HG02678 (cell line): ENCODE measurements around the gene RNF144B.
"Not testable (repeated sequence)": the region's sequence is repeated elsewhere in the genome, so short reads cannot be mapped to it uniquely, and the experiment has no call there.

ENCODE experiments used
- ATAC-seq: cut with Tn5 transposase; IDR thresholded peaks from one replicate; pipeline ENCODE4 v1.9.1; 2021; ENCODE audit warnings: mild to moderate bottlenecking, moderate library complexity; ENCODE audit not compliant: unreplicated experiment

RNF144B gene

DNA sequence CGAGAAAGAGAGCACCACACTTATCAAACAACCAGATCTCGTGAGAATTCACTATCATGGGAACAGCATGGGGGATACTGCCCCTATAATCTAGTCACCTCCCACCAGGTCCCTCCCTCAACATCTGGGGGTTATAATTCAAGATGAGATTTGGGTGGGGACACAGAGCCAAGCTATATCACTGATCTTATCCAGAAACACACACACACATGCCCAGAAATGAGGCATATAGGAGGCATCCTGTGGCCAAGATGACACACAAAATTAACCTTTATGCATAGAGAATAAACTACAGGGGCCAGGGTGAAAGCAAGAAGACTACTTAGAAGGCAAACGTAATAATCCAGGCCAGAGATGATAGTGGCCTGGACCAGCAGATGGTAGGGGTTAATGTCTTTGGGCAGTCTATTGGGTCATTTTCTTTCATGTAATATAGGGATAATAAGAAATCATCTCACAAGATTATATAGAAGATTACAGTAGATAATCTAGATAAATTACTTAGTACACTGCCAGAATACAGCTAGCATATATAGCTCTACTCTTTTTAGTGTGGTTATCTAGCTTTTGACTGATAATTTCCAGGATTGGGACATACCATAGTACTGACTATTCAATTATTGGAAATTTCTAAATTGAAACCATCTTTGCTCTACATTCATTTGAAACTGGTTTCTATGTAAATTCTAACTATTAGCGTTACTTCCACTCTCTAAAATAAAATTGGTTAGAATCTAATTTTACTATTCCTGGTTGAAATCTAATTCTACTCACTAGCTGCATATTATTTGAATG, 20.0 kb downstream of the RNF144B start:
- no peak for ATAC-seq

DNA sequence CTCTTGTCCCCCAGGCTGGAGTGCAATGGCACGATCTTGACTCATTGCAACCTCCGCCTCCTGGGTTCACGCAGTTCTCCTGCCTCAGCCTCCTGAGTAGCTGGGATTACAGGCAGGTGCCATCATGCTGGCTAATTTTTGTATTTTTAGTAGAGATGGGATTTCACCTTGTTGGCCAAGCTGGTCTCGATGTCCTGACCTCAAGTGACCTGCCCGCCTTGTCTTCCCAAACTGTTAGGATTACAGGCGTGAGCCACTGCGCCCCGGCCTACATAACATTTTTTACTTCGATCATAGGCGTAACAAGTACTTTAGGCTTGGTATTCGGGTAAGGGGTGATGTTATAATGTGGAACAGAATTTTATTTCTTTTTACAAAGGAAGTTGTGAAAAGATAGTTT, 22.5 kb downstream of the RNF144B start:
- not testable (repeated sequence) for ATAC-seq

DNA sequence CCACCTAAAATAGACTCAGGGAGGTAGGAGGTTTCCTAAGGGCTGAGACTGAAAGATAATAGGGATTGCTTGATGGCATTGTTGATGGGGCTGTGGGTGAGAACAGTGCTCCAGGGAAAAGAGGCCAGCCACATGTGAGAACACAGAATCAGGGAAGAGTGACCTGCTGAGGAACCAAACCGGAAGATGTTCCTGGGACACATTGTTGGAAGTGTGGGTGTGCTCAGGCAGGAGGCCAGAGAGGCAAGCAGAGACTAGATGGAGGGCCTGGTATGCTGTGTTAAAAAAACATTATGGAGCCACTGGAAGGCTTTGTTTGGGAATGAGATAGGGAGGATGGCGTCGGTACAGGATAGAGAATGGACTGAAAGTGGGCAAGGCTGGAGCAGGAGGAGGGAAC, 23.3 kb downstream of the RNF144B start:
- ATAC-seq = no peak

- ATAC-seq = no peak
Measured at GRCh38 chr6:18412068-18412467, 24.9 kb downstream of the RNF144B start.

- no peak for ATAC-seq
Measured at GRCh38 chr6:18412644-18413043, 25.5 kb downstream of the RNF144B start.

DNA sequence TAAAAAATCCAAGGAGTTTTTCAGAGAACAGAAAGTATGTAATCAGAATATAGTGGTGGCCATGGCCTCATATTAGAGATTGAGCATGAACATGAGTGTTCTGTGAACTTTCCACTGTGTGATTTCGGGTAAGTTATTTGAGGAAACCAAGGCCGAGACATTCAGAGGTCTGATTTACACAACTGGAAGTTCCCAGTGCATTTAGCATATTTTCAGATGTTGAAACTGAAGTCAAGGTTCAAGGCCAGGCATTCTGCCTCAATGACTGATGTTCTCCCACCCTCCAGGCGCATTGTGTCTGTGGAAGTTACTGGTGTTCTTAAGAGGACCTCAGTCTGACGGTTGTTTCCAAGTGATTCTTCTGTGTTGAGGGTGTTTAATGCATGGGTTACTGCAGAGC, 26.2 kb downstream of the RNF144B start:
- no peak for ATAC-seq

- ATAC-seq = no peak
Measured at GRCh38 chr6:18414116-18414515, 27.0 kb downstream of the RNF144B start.

GRCh38 chr6:18415207-18415606, 28.1 kb downstream of the RNF144B start:
- no peak for ATAC-seq

DNA sequence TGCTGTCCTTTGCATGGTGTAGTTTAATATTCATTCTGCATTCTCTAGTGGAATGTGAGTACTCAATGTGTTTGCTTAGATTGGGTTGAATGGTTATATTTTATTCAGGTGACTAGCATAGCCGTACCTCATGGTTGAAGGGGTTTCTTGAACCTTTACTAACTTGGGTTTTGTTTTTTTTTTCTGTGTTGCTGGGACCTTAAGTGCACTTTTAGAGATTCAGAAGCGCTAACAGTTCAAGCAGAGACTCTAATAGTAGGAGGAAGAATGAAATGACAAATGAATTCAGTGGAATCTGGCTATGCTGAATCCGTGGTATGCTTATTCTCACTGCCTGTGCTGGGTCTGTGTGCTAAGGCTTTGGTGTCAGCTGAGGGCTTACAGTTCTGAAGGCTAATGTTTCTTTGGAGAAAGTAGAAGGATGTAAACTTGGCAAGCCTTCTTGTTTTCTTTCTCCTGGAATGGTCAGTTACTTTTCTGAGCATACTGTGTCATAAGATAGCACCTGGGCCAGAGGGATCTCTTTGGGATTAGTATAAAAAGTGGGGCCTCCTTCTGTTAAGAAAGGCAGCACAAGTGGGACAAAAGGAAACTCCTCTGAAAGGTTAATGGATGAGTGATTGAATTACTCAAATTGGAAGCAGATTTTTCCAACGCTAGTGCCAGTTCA, 28.7 kb downstream of the RNF144B start:
- no peak for ATAC-seq

DNA sequence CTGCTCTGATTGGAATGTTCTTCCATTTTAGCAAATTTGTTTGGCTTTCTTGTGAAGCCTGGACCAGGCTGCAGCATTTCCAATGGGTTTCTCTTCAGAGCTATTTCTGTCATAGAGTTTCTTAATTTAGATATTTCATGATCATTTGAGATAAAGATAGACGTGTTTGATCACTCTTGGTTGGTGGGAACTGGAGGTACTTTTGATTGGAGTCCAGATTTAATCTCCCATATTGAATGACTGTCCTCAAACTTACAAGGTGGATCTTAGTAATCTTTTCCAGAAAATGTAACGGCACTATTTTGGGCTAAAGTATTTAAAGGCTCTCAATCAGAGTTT, 29.2 kb downstream of the RNF144B start:
- ATAC-seq = no peak

DNA sequence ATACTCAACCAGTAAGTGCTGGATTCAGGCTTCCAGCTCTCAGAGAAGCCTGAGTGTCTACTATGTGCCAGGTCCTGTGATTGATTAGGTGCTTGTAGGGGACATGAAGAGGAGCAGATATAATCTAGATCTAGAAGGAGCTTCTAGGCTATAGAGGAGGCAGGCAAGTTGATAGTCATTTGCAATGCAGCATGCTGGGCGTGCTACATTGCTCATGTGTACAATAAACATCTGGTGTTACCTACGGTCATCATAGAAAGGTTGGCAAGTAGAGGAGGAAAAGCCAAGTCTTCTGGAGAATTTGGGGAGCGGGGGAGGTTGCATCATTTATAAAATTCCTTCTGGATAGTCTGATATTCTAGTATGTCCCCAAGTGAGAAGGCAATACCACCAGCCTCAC, 33.2 kb downstream of the RNF144B start:
- ATAC-seq = no peak

DNA sequence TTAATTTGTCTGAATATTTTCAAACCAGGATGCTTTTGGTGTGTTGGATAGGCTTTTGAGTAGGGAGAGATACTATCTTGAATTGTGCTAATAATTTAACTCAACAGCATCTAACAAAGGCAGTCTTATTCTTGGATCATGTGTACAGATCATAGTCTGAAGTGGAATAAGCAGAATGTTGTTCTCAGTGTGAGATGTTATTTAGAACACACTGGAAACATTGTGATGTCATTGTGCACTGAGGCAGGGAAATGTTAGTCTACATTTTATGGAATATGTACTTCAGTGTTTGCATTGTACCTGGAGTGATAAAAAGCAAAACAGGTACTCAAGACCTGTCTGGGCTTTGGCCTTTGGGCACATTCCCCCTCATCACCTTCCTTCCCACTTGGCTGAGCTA, 35.0 kb downstream of the RNF144B start:
- no peak for ATAC-seq

DNA sequence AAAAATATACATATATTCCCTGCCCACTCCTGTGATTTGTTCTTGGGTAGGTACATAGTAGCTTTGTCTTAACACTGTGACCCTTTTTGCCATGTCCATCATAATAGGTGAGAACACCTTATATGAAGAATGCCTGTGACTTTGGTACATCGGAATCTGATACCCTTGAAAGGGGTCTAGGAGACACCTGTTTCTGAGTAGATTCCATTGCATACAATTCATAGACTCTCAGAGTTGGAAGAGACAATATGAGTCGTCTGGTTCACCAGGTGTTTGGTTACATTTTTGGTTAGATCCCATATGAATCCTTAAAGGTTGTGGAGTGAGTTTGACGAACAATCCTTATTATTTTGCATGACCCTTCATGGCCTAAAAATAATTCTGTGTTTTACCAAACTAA, 36.3 kb downstream of the RNF144B start:
- ATAC-seq = no peak

DNA sequence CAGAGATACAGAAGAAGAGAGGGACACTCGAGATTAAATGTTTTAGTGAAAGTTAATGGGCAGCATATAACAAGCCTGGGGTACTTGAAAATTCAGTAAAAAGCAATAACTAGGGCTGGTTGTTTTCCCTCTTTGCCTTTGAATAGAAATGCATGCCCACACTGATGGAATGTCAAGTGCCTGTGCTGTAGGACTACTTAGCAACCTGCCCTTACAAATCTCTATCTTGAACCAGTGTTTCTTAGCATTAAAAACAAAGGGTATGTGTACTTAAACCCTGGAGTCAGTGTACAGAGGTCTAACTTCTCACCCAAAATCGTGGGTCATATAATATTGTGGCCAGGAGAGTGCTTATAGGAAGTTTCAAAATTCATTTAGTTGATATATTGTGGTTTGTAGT, 37.1 kb downstream of the RNF144B start:
- ATAC-seq = no peak

- ATAC-seq = no peak
Measured at GRCh38 chr6:18425218-18425617, 38.1 kb downstream of the RNF144B start.

DNA sequence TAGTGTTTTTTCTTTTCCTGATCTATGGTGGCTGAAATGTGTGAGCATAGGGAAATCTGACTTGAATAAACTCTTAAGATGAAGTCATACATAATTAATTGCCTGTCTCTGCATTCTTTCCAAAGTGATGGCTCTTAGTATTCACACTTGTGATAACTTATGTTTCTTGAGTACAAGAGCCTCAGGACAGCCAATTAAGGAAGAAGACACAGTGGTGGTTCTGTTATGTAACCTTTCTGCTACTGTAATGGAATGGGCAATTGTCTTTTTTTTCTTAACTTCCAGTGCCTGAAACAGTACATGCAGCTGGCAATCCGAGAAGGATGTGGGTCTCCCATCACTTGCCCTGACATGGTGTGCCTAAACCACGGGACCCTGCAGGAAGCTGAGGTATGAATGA, 40.1 kb downstream of the RNF144B start:
- ATAC-seq = no peak

- ATAC-seq = no peak
Measured at GRCh38 chr6:18429655-18430297, 42.6 kb downstream of the RNF144B start.

DNA sequence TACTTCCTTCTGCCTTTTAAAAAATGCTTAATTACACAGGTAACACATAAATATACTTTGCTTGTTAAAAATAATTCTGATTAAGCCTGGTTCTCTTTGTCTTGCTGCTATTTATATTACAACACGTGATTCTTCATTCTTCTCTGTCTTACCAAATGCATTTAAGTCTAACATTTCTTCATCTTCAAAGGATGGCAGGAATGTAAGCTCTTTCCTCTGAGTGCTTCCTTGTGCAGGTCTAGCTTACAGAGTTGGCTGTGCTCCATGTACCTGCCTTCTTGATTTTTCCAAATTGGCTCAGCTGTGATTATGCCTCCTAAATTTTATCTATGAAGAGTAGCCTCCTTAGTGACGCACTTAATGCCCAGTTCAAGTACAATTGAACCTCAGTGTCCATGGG, 44.4 kb downstream of the RNF144B start:
- ATAC-seq = no peak

GRCh38 chr6:18432180-18432579, 45.0 kb downstream of the RNF144B start:
- ATAC-seq = no peak

GRCh38 chr6:18432619-18433018, 45.5 kb downstream of the RNF144B start:
- no peak for ATAC-seq

DNA sequence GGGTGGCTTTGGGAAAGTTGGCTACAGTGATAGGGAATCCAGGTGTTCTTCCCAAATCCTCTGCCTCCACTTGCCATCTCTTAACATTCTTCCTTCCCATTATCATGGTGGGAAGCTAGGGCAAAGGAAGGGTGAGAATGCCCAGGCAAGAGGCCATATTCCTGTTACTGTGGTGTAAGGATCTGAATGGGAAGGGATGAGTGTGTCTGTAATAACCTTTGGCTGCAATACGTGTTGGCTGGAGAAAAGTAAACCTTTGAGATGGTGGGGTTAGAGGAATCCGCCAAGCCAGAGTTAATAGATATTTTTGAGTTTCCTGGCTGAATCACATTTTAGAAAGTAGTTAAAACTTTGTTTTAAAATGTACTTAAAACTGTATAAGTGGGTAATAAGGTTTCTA, 45.9 kb downstream of the RNF144B start:
- no peak for ATAC-seq

GRCh38 chr6:18436341-18436740, 49.2 kb downstream of the RNF144B start:
- ATAC-seq = no peak
